22Rv1 (cell line): ENCODE measurements around the gene HSPA14.

ENCODE experiments used
- ZFX ChIP-seq: fragments of 450-650 bp; IDR thresholded peaks from 2 replicates; pipeline ENCODE4 v1.6.1; 2017; ENCODE audit warnings: antibody characterized with exemption, borderline replicate concordance
- TF ChIP-seq, protein P1 (sequence below): fragments of 450-650 bp; IDR thresholded peaks from 2 replicates; pipeline ENCODE4 v1.5.1; 2017; ENCODE audit warnings: mild to moderate bottlenecking

DNA sequence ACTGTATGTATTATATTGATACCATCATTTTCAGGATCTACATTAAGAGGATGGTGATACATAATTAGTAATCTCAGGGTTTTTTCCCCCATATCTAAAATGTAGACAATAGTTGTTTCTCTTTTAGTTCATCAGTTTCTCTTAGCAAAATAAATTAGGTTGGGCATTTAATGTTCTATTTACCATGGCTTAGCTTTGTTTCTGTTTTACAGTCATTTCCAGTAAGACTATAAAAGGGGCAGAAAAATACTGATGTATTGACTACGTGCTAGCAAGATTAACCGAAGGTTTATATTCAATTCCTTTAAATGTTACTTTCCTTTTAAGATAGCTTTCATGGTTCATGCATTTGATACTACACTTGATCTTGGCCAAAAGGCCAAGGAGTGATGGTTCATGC is 66.8 kb downstream of the HSPA14 start:
- TF ChIP-seq, protein P1, sequence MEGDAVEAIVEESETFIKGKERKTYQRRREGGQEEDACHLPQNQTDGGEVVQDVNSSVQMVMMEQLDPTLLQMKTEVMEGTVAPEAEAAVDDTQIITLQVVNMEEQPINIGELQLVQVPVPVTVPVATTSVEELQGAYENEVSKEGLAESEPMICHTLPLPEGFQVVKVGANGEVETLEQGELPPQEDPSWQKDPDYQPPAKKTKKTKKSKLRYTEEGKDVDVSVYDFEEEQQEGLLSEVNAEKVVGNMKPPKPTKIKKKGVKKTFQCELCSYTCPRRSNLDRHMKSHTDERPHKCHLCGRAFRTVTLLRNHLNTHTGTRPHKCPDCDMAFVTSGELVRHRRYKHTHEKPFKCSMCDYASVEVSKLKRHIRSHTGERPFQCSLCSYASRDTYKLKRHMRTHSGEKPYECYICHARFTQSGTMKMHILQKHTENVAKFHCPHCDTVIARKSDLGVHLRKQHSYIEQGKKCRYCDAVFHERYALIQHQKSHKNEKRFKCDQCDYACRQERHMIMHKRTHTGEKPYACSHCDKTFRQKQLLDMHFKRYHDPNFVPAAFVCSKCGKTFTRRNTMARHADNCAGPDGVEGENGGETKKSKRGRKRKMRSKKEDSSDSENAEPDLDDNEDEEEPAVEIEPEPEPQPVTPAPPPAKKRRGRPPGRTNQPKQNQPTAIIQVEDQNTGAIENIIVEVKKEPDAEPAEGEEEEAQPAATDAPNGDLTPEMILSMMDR: no peak
- no peak for TF ChIP-seq ZFX
